HL-60/S4 treated with retinoic acid at 250 ng/mL for 4 days and 3 days (cell line): Measurements from ENCODE around the gene NUP107.

Experiments
- in situ Hi-C: fragments of 300-500 bp; cut with MboI; formaldehyde crosslinking; loops from 2 replicates; pipeline ENCODE4 v1.7.0; 2022; ENCODE audit warnings: low sequenced_read_pairs

The NUP107 gene

DNA sequence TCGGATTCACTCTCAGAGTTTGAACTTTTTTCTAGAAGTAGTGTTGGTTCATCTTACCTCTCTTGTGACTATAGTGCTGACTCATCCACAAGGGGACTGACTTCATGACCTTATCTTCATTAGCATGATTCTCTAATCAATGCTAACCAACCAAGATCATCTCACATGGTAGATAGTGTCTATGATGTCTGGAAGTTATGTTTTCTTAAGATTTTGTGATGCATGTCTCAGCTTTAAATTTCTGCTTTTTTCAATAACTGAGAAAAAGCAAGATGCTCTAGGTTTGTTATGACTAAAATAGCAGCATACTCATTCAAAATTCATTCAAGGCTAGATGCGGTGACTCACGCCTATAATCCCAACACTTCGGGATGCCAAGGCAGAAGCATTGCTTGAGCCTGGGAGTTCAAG is 46.9 kb downstream of the NUP107 start:
- in situ Hi-C loops, result no loop called here

DNA sequence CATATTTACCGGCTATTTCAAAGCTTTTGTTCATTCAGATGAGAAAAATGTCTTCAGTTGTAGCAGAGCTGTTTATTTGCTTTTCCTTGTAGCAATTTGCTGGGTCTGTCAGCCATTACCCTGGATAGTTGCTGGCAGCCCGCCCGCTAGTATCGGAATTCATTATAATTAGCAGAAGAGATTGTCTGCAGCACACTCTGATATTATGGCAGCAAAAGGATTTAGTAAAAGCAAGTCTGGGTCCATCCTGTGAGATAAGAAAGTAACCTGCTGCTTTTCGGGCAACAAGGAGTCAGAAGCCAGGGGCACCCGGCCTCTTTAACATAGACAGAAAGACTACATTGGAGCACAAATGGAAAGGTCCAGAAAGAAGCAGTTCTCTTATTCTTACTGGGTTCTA is 53.1 kb downstream of the NUP107 start:
- in situ Hi-C loops, result no loop called here

DNA sequence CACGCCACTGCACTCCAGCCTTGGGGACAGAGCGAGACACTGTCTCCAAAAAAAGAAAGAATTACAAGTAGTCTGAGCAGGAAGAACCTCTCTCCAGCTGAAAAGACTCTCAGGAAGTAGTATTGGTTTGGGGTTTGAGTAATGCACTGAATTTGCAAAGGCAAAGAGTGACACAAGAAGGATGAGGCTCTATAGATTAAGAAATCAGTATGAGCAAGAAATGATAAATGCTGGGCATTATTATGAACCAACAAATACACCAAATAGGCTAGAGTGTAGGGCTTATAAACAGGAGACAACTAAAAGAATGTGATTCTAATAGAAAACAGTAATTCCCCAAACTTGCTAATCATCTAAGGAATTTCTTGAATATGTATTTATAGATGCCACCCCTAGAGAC is 56.6 kb downstream of the NUP107 start:
- in situ Hi-C loops, result no loop called here

DNA sequence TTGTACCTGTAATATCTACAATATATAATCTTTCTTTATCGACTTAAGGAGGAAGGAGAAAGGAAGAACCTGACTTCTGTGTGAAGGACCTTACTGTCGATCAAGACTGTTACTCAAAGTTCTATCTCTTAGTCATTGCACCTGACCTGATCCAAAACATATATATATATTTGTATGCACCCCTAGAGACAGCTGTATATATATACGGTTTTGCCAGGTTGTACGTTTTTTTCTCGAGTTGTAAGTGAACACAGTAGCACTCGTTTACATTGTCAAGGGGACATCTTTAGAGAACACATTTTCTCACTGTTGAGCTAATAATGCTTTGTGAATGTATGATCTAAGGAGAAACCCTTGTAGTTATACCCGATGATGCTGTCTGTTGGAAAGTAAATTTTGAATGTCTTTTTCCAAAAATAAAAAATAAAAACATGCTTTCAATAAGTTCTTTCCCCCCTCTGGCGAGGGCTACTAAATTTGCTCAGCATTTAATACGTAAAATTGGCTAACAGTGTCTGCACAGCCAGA is 58.7 kb downstream of the NUP107 start:
- in situ Hi-C loops, result no loop called here

DNA sequence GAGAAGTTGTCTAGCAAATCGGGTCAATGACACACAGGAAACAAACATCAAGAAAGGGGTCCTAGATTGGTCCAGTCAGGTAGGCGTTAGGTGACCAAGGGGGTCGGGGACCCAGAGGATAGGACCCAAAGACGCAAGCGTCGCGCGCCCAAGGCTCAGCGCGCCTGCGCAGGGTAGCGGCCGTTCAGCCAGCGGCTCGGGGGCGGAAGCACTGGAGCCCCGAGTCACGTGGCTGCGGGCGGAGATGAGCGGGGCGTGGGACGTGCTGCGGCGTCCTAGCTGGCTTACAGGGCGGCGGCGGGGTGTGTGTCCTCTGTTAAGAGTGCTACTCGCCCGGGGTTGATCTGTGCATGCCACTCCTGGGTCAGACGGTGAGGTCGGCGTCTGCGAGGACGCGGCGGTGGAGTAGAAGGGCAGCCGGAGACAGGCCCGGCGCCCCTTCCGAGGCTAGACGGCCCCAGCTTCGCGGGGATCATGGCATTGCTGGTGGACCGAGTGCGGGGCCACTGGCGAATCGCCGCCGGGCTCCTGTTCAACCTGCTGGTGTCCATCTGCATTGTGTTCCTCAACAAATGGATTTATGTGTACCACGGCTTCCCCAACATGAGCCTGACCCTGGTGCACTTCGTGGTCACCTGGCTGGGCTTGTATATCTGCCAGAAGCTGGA is 59.3 kb downstream of the NUP107 start, which contains the start of gene SLC35E3:
Gene SLC35E3 (plus strand): TSS at position 273 of the 668 bp plus-strand sequence. CDS start 202 bp downstream, at position 475.
- in situ Hi-C loops, result no loop called here

DNA sequence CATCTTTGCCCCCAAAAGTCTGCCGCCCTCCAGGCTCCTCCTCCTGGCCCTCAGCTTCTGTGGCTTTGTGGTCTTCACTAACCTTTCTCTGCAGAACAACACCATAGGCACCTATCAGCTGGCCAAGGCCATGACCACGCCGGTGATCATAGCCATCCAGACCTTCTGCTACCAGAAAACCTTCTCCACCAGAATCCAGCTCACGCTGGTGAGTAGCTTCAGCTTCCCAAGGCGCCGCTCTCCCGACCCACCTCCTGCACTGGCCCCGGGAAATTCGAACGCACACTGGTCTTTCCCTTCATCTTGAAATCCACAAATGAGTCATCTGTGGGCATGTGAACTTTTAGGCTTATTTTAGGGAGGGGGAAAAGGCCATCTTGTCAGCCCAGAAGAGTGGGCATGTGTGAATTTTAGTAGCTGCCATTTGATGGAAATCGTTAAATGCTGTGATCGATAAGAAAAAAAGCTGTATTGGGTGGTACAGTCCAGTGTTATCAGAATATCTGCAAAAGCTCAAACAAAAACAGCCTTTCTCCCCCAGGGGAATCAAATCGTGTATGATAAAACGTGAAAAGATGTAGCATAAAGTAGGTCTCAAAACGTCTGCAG is 59.9 kb downstream of the NUP107 start:
- in situ Hi-C loops, result no loop called here

DNA sequence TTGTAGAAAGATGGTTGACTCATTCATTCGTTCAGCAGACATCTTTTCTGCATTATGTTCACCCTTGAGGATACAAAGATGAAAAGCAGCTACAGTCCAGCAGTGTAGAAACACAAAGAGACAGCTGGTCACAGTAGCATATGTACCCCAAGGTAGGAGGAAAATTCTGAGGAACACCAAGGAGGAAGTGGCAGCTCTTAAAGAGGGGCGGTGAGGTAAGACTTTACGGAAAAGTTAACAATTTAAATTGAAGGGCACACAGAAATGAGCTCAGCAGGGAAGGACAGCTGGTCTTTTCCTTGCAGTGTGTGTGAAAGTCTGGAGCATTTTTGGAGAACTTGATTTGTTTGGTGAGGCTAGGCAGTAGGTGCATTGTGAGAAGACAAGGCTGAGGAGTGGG is 62.7 kb downstream of the NUP107 start:
- in situ Hi-C loops, result no loop called here

DNA sequence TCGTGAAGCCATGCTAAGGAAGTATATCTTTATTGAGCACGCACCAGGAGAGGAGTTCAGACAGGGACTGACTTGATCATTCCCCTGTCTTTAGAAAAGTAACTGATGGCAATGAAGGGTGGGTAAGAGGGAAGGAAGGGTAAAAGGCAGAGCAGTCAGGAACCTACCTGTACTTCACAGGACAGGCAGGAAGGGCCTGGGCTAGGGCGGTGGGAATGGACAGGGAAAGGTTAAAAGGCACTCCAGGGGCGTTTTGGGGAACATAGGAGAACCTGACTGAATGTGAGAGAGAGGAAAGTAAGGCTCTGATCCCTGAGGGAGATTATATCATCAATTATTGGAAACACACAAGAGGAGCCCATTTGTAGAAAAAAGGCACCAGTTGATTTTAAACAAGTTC is 63.1 kb downstream of the NUP107 start:
- in situ Hi-C loops, result no loop called here

DNA sequence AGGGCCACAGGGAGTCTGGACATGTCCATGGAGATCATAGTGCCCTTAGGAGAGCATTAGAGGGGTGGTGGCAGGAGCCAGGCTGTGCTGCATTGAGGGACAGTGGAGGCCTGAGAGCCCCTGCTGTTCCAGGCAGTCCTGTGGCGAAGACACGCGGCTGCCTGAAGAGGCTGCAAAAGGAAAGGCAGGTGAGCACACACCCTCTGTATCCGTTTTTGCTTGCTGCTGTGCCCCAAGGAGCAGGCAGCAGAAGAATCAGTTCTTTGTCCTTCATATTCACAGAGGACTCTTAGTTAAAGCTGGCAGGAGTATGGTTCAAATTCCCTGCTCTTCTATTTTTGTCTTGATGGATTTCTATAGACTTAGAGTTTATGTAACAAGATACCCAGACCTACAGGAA is 63.7 kb downstream of the NUP107 start:
- in situ Hi-C loops, result no loop called here

DNA sequence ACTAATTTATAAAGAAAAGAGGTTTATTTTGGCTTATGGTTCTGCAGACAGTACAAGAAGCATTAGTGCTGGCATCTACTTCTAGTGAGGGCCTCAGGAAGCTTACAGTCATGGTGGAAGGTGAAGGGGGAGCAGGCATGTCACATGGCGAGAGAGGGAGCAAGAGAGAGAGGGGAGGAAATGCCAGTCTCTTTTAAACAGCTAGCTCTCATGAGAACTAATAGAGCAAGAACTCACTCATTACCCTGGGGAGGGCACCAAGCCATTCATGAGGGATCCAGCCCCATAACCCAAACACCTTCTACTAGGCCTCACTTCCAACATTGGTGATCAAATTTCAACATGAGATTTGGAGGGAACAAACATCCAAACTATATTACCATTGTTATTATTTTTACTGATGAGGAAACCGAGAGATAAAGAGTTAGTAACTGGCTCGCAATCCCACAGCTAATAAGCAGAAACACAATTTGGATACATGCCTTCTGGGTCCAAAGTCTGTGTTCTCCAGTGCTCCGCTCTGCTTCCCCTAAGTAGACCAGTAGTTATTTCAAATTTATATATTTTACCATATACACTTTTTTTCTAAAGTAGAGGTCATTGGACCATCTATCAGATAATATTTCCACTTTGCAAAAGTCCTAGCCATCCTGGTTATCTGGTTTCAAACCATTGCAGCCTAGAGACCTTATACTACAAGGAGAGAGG is 68.9 kb downstream of the NUP107 start:
- in situ Hi-C loops, result no loop called here

DNA sequence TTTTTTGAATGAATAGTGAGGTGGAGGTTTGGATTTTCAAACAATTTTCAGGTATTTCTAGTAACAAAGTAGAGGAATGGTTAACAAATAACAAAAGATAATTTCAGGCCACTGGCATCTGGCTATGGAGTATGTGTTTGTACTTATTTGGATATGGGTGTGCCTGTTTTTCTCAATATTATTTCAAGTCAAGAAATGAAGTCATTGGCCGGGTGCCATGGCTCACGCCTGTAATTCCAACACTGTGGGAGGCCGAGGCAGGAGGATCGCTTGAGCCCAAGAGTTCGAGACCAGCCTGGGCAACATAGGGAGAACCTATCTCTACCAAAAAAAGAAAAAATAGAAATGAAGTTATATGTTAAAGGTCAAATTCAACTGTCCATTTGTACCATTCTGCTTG is 73.1 kb downstream of the NUP107 start:
- in situ Hi-C loops, result no loop called here

DNA sequence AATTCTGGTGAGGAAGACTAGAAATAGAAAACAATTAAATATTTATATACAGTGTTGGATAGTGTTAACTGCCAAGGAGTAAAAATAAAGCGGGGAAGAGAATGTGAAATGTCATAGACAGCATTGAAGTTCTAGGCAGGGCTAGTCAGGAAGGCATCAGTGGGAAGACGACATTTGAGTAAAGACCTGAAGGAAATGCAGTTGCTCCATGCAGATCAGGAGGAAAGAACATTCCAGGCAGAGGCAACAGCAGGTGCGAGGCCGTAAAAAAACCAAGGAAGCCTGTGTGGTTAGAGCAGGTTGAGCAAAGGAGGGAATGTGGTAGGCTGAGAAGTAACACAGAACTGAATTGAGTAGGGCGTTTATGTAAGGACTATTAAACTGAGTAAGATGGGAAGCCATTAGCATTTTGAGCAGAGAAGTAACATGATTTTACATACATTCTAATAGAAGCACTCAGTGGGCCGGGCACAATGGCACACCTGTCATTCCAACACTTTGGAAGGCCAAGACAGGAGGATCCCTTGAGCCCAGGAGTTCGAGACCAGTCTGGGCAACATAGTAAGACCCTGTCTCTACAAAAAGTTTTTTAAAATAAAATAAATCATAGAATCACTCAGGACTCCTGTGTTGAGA is 74.1 kb downstream of the NUP107 start:
- in situ Hi-C loops, result no loop called here

DNA sequence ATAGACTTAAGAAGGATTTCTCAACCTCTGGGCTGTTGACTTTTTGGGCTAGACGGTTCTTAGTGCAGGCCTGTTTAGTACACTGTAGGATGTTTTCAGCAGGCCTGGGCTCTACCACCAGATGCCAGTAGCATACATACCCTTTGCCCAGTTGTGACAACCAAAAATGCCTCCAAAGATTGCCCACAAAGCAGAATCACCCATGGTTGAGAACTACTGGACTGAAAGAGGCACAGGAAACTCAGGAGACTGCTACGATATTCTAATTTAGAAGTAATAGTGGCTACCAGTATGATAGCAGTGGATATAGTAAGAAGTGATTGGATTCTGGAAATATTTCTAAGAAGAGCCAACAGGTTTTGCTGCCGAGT is 74.6 kb downstream of the NUP107 start:
- in situ Hi-C loops, result no loop called here

DNA sequence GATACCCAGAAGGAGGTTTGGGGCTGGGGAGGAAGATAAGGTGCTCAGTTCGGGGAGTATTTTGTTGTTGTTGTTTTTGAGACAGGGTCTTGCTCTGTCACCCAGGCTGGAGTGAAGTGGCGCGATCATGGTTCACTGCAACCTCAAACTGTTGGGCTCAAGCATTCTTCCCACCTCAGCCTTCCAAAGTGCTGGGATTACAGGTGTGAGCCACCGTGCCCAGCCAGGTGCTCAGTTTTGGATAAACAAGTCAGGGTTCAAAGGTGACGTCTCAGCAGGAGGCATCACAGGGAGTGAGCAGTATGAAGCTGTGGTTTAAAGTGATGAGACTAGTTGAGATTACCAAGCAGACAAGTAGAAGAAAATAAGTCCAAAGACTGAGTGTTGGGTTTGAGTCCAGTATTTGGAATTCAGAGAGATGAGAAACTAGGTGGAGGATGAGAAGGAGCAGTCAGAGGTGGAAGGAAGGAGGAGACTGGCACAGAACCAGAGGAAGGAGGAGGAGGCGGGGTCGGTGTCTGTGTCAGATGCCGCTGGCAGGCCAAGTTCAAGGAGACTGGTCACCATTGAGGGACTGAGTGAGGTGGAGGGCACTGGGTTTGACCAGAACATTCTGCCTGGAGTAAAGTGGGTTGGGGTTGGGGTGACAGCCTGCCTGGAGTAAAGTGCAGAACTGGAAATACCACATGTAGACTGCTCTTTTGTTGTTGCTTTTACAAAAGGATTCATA is 75.3 kb downstream of the NUP107 start:
- in situ Hi-C loops, result no loop called here

DNA sequence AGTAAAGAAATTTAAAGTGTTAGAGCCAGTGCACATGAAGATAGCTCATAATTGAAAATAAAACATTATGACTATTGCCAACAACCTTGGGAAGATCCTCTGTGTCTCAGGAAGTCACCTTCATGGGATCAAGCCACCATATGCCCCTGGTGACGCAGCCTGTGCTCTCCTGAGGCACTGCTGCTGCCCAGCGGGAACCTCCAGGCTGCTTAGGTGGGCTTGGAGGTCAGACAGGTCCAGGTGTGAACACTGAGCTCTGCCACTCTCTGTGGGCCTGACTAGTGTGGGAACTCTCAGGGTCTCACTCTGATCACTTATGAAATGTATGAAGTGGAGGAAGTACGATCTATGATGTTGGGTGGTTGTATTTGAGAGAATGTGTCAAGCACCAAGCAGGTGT is 75.9 kb downstream of the NUP107 start:
- in situ Hi-C loops, result no loop called here

DNA sequence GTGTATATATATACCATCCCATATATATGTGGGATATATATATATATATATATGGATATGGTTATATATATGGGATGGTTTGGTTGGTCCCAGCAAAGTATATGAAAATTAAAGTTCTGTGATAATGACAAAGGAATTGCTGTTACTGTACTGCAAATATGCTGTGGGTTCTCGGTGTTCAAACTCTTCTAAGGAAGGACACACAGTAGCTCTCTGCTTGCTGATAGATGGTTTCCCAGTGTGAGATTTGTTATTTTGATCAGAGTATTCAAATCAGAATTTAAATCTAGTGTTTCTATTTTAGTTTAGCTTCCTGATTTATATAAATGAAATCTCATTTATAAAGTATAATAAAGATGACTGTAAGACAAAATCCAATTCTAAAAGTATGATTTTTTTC is 78.9 kb downstream of the NUP107 start:
- in situ Hi-C loops, result no loop called here

DNA sequence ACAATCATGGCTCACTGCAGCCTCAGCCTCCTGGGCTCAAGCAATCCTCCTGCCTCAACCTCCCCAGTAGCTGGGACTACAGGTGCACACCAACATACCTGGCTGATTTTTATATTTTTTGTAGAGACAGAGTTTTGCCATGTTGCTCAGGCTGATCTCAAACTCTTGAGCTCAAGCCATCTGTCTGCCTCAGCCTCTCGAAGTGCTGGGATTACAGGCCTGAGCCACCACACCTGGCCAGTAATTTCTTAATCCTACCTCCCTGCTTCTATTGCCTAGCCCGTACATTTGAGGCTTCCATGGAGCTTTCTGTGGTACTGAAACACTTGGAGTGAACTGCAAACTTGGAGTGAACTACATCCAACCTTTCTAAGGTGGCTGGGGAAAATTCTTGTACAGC is 79.9 kb downstream of the NUP107 start:
- in situ Hi-C loops, result no loop called here

DNA sequence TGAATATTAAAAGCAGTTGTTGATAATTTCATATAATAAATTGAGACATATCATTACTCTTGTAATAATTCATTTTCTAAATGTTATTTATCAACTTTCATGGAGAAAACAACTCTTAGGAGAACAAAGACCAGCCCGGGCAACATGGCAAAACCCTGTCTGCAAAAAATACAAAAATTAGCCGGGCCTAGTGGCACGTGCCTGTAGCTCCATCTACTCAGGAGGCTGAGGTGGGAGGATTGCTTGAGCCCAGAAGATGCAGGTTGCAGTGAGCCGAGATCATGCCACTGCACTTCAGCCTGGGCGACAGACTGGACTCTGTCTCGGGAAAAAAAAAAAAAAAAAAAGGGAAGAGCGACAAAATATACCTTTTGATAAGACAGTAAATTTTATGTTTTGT is 80.4 kb downstream of the NUP107 start:
- in situ Hi-C loops, result no loop called here

DNA sequence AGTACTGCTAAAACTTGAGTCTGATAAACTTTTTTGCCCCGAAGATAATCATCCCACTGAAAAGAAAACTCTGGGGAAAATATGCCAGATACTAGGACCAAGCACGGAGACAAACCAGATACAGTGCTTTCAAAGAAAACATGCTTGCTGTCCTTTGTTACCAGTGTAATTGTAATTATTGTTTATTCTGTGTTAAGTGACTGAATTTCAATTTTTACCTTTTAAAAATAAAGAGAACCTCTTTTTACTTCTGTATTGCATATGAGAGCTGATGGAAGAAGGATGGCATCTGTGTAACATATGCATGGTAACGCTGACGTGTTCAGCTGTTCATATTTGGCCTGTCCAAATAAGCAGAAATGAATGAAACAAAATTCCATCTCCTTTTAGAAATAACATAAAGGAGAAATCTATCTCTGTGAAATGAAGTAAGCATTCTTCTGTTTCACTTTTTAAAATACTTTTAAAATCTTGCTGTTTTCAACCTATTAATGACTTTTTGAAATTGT is 81.7 kb downstream of the NUP107 start:
- in situ Hi-C loops, result no loop called here

DNA sequence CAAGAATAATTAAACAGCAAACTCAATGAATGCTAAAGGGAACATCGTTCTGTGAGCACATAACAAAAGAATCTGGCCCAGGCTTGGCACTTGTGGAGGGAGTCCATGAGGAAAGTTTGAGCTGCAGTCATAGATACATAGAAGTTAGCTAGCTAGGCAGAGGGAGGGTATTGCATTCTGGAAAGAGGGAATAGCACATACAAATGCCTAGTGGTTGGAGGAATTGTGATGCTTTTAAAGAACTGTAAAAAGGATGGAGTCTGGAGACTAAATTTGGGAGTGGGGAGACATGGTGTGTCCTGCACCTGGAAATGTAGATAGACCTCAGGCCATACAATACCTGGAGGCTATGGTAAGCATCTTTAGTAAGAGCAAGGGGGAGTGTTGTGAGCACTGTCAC is 83.2 kb downstream of the NUP107 start:
- in situ Hi-C loops, result no loop called here
